Smooth muscle cell (in vitro differentiated cells): ENCODE measurements around the gene ARID3C. TPM values are rescaled to one million over a fixed set of nuclear protein-coding genes. Genes with fewer than 3 reads are reported as not detected.

Source experiments
- DNase-seq: peaks from one replicate; lab custom pipeline; 2025; ENCODE audit not compliant: unreplicated experiment; lab: John Stamatoyannopoulos, UW
- H2AFZ ChIP-seq: fragments of 200-600 bp; sonication (generic); 2 replicates; pipeline ENCODE4 v1.6.0; 2016; ENCODE audit warnings: antibody characterized with exemption, low read depth, mild to moderate bottlenecking
- H3F3A ChIP-seq: fragments of 200-600 bp; sonication (generic); 2 replicates; pipeline ENCODE4 v1.6.0; 2017; ENCODE audit warnings: antibody characterized with exemption, low read depth
- H3K27ac ChIP-seq: fragments of 200-600 bp; sonication (generic); 2 replicates; pipeline ENCODE4 v1.5.1; 2016; ENCODE audit warnings: low read depth, mild to moderate bottlenecking
- H3K27me3 ChIP-seq: fragments of 200-600 bp; sonication (generic); 2 replicates; pipeline ENCODE4 v1.6.1; 2016; ENCODE audit warnings: low read depth, mild to moderate bottlenecking
- H3K36me3 ChIP-seq: fragments of 200-600 bp; sonication (generic); 2 replicates; pipeline ENCODE4 v1.5.1; 2016; ENCODE audit warnings: low read depth
- H3K4me1 ChIP-seq: fragments of 200-600 bp; sonication (generic); 2 replicates; pipeline ENCODE4 v1.5.1; 2016; ENCODE audit warnings: low read depth
- H3K4me2 ChIP-seq: fragments of 200-600 bp; sonication (generic); 2 replicates; pipeline ENCODE4 v1.6.0; 2016; ENCODE audit warnings: mild to moderate bottlenecking
- H3K4me3 ChIP-seq: fragments of 200-600 bp; sonication (generic); 2 replicates; pipeline ENCODE4 v1.5.1; 2016; ENCODE audit warnings: mild to moderate bottlenecking
- H3K79me2 ChIP-seq: fragments of 200-600 bp; sonication (generic); 2 replicates; pipeline ENCODE4 v1.6.0; 2016; ENCODE audit warnings: low read depth, mild to moderate bottlenecking
- H3K9ac ChIP-seq: fragments of 200-600 bp; sonication (generic); 2 replicates; pipeline ENCODE4 v1.6.0; 2016; ENCODE audit warnings: low read depth
- H3K9me3 ChIP-seq: fragments of 200-600 bp; sonication (generic); replicated peaks from 2 replicates; pipeline ENCODE4 v1.5.1; 2016; ENCODE audit warnings: low read depth
- H4K20me1 ChIP-seq: fragments of 200-600 bp; sonication (generic); 2 replicates; pipeline ENCODE4 v1.6.0; 2016; ENCODE audit warnings: low read depth
- WGBS: methylation state at CpG from one replicate; pipeline ENCODE4 v1.1.7; 2016; ENCODE audit warnings: low lambda C conversion rate; 5-methylcytosine and 5-hydroxymethylcytosine counted together
- polyA plus RNA-seq: library from polyadenylated mRNA; unstranded; fragments of >200 nt; fragmentation: Nextera tagmentation; extraction: Ambion mirVana; gene quantifications from 2 replicates; pipeline ENCODE4 v1.2.1, GENCODE V29; 2016
- total RNA-seq: library from RNA; depleted of rRNA; stranded (reverse); fragments of >200 nt; gene quantifications from 2 replicates; pipeline ENCODE4 v1.2.3, GENCODE V29; 2014
- TF ChIP-seq, protein P1 (sequence below): fragments of 200-600 bp; sonication (generic); IDR thresholded peaks from 2 replicates; pipeline ENCODE4 v1.5.1; 2017; ENCODE audit warnings: borderline replicate concordance, mild to moderate bottlenecking, antibody characterized with exemption; ENCODE audit not compliant: insufficient read depth, poor library complexity, severe bottlenecking

ARID3C gene
- total and polyA plus RNA-seq, 2 experiments from 2014 or later = 0.40 TPM; not detected in 1

GRCh38 chr9:34663303-34663605 is 34.4 kb upstream of the ARID3C start:
- Histone ChIP-seq H3K27ac (peak overlapping the region; percentile 31), H3K79me2 (peaks cover 5% of the 10 kb centered on the region), H3K4me2 (no peak overlapping the region), H3K9ac (no peak overlapping the region), H3K4me3 (no peak overlapping the region), H3K4me1 (peaks cover 10% of the 10 kb centered on the region), H2AFZ (no peak overlapping the region), H3K9me3 (no peaks in the 10 kb centered on the region), H4K20me1 (no peaks in the 10 kb centered on the region), H3K36me3 (no peaks in the 10 kb centered on the region), H3F3A (peaks cover 8% of the 10 kb centered on the region), H3K27me3 (no peaks in the 10 kb centered on the region)
- TF ChIP-seq, protein P1, sequence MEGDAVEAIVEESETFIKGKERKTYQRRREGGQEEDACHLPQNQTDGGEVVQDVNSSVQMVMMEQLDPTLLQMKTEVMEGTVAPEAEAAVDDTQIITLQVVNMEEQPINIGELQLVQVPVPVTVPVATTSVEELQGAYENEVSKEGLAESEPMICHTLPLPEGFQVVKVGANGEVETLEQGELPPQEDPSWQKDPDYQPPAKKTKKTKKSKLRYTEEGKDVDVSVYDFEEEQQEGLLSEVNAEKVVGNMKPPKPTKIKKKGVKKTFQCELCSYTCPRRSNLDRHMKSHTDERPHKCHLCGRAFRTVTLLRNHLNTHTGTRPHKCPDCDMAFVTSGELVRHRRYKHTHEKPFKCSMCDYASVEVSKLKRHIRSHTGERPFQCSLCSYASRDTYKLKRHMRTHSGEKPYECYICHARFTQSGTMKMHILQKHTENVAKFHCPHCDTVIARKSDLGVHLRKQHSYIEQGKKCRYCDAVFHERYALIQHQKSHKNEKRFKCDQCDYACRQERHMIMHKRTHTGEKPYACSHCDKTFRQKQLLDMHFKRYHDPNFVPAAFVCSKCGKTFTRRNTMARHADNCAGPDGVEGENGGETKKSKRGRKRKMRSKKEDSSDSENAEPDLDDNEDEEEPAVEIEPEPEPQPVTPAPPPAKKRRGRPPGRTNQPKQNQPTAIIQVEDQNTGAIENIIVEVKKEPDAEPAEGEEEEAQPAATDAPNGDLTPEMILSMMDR = no peak
- no peak for DNase-seq

DNA sequence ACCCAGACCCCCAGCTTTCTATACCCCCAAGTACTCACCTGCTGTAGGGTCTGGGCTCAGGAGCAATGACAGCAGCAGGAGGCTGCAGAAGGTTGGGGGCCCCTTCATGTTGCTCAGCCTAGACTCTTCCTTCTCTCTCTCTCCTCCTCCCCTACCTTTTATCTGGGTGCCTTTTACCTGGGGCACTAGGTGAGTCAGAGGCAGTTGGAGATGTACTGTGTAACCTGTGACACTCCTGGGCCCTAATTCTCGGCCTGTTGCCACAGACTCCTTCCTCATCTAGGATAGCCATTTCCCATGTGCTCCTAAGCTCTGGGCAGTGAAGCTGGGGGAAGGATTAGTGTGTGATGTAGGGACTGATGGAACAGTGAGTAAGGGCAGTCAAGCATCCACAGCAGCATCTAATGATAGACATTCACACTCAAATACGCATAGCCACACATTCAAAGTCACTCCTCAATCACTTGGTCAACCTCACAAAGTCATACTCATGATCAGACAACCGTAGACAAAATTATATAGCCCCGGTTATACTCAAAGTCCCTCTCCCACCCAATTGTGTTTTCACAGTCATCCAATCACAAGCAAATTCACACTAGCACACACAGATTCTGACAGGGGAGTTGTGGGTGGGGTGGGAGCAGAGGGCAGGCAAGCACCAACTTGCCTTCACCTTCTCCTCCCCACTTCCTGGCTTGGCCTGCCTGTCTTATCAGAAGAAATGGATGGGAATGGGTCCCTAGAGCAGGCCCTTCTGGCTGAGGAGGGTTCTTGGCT is 33.8 kb upstream of the ARID3C start, which contains the start of gene CCL27:
TSS of gene CCL27 (minus strand) at position 132 of the 777 bp plus-strand sequence. CDS start at position 108, 24 bp downstream.
- Histone ChIP-seq H3K9ac (no peak within 1 kb of the TSS), H3K9me3 (no peaks in the 10 kb centered on the region), H3K27me3 (no peaks in the 10 kb centered on the region), H3K27ac (peak within 1 kb of the TSS; percentile 31), H3K36me3 (no peaks in the 10 kb centered on the region), H3K4me3 (no peak within 1 kb of the TSS), H3K4me2 (no peak within 1 kb of the TSS), H3F3A (peaks cover 8% of the 10 kb centered on the region), H3K79me2 (peaks cover 5% of the 10 kb centered on the region), H3K4me1 (peaks cover 10% of the 10 kb centered on the region), H2AFZ (no peak within 1 kb of the TSS), H4K20me1 (no peaks in the 10 kb centered on the region)
- no peak for DNase-seq
- TF ChIP-seq, protein P1 = no peak
- 93% methylated on average over 4 of the region's 4 CpGs for WGBS

DNA sequence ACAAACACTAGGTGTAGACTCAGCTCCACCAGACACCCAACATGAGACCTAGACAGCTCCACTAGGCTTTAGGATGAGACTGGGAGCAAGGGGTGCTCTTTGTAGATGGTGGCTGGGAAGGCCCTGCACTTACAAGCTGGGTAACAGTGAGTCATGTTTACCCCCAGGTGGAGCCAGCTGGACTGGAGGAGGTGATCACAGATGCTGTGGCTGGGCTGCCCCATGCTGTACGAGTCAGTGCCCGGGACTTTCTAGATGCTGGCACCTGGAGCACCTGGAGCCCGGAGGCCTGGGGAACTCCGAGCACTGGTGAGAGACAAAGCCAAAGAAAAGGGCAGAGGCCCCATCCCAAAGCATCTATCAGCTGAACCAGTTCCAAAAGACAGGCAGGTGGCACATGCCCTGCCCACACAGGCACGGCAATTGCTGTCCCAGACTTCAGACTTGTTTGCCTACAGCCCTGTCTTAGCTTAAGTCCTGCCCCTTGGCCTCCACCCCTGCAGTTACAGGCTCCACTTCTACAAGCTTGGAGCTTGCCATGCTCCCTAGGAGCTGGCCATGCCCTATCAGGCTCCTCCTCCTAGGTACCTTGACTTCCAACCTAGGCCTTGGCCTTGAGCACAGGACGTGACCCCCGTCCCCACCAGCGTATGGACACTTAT is 30.9 kb upstream of the ARID3C start:
- no peak overlapping the region for H3K4me2 ChIP-seq
- no peaks in the 10 kb centered on the region for H4K20me1 ChIP-seq
- H3K4me1 ChIP-seq = peaks cover 4% of the 10 kb centered on the region
- H3K4me3 ChIP-seq = no peak overlapping the region
- peaks cover 6% of the 10 kb centered on the region for H3F3A ChIP-seq
- WGBS = 92% methylated on average over 8 of the region's 8 CpGs
- no peak overlapping the region for H3K27ac ChIP-seq
- no peaks in the 10 kb centered on the region for H3K36me3 ChIP-seq
- no peaks in the 10 kb centered on the region for H3K9me3 ChIP-seq
- no peaks in the 10 kb centered on the region for H3K27me3 ChIP-seq
- H3K9ac ChIP-seq = no peak overlapping the region
- H2AFZ ChIP-seq = no peak overlapping the region
- H3K79me2 ChIP-seq = no peaks in the 10 kb centered on the region
- TF ChIP-seq, protein P1 = no peak
- no peak for DNase-seq
